ENCODE data around the gene ST6GALNAC2. TPM values are rescaled to one million over a fixed set of nuclear protein-coding genes. Genes with fewer than 3 reads are reported as not detected.
"Not testable (repeated sequence)": the region's sequence is repeated elsewhere in the genome, so short reads cannot be mapped to it uniquely, and the experiment has no call there.

ST6GALNAC2 gene
- total RNA-seq, 1 donor from 2014 or later, result 0.62 TPM

- H3K9me3 Mint-ChIP-seq (ENCODE audit: low read depth), result no peaks in the 10 kb centered on the region
- H3K27me3 Mint-ChIP-seq, result peaks cover 6% of the 10 kb centered on the region
- no peak for TF ChIP-seq CTCF (IDR thresholded peaks at IDR 0.05; ENCODE audit: unreplicated experiment)
- H3K27ac Mint-ChIP-seq, result no peak overlapping the region
- no peaks in the 10 kb centered on the region for H3K4me1 Mint-ChIP-seq (ENCODE audit: low read depth)
- DNase-seq (ENCODE audit: low spot score, unreplicated experiment), result no peak
- H3K4me3 Mint-ChIP-seq (ENCODE audit: low read depth), result no peak overlapping the region
- no peaks in the 10 kb centered on the region for H3K36me3 Mint-ChIP-seq (ENCODE audit: insufficient read depth)
These were observed 29.4 kb upstream of the ST6GALNAC2 start for GRCh38 chr17:76614912-76615617.

- DNase-seq (ENCODE audit: low spot score, unreplicated experiment); H3K4me3 Mint-ChIP-seq (ENCODE audit: low read depth); H3K27me3 Mint-ChIP-seq; H3K36me3 Mint-ChIP-seq (ENCODE audit: insufficient read depth); H3K4me1 Mint-ChIP-seq (ENCODE audit: low read depth); H3K27ac Mint-ChIP-seq; H3K9me3 Mint-ChIP-seq (ENCODE audit: low read depth): not testable (repeated sequence)
These were observed 28.6 kb upstream of the ST6GALNAC2 start for GRCh38 chr17:76614064-76614759.

GRCh38 chr17:76612977-76613851, 27.6 kb upstream of the ST6GALNAC2 start:
- Mint-ChIP-seq H3K4me1 (ENCODE audit: low read depth) (no peaks in the 10 kb centered on the region), H3K9me3 (ENCODE audit: low read depth) (no peaks in the 10 kb centered on the region), H3K27me3 (peaks cover 6% of the 10 kb centered on the region), H3K27ac (no peak overlapping the region), H3K4me3 (ENCODE audit: low read depth) (no peak overlapping the region), H3K36me3 (ENCODE audit: insufficient read depth) (no peaks in the 10 kb centered on the region)
- TF ChIP-seq CTCF (IDR thresholded peaks at IDR 0.05; ENCODE audit: unreplicated experiment), result no peak
- DNase-seq (ENCODE audit: low spot score, unreplicated experiment), result no peak

GRCh38 chr17:76612465-76612864, 26.8 kb upstream of the ST6GALNAC2 start:
- Mint-ChIP-seq H3K27me3 (peaks cover 3% of the 10 kb centered on the region), H3K9me3 (ENCODE audit: low read depth) (no peaks in the 10 kb centered on the region), H3K36me3 (ENCODE audit: insufficient read depth) (no peaks in the 10 kb centered on the region), H3K4me3 (ENCODE audit: low read depth) (no peak overlapping the region), H3K27ac (no peak overlapping the region), H3K4me1 (ENCODE audit: low read depth) (no peaks in the 10 kb centered on the region)
- TF ChIP-seq CTCF (IDR thresholded peaks at IDR 0.05; ENCODE audit: unreplicated experiment), result no peak
- no peak for DNase-seq (ENCODE audit: low spot score, unreplicated experiment)

GRCh38 chr17:76611758-76612157, 26.1 kb upstream of the ST6GALNAC2 start:
- H3K36me3 Mint-ChIP-seq (ENCODE audit: insufficient read depth), result no peaks in the 10 kb centered on the region
- TF ChIP-seq CTCF (IDR thresholded peaks at IDR 0.05; ENCODE audit: unreplicated experiment), result no peak
- H3K27ac Mint-ChIP-seq, result no peak overlapping the region
- DNase-seq (ENCODE audit: low spot score, unreplicated experiment), result no peak
- no peaks in the 10 kb centered on the region for H3K4me1 Mint-ChIP-seq (ENCODE audit: low read depth)
- H3K9me3 Mint-ChIP-seq (ENCODE audit: low read depth), result no peaks in the 10 kb centered on the region
- H3K27me3 Mint-ChIP-seq, result peaks cover 3% of the 10 kb centered on the region
- no peak overlapping the region for H3K4me3 Mint-ChIP-seq (ENCODE audit: low read depth)

- H3K27ac Mint-ChIP-seq; H3K9me3 Mint-ChIP-seq (ENCODE audit: low read depth): not testable (repeated sequence)
These were observed 25.6 kb upstream of the ST6GALNAC2 start for GRCh38 chr17:76611080-76611749.

GRCh38 chr17:76606685-76607084, 21.0 kb upstream of the ST6GALNAC2 start:
- not testable (repeated sequence) for H3K4me1 Mint-ChIP-seq (ENCODE audit: low read depth); H3K36me3 Mint-ChIP-seq (ENCODE audit: insufficient read depth); H3K27me3 Mint-ChIP-seq; H3K4me3 Mint-ChIP-seq (ENCODE audit: low read depth); H3K9me3 Mint-ChIP-seq (ENCODE audit: low read depth); DNase-seq (ENCODE audit: low spot score, unreplicated experiment); H3K27ac Mint-ChIP-seq

More at GRCh38 chr17:76611080-76611749, 25.6 kb upstream of the ST6GALNAC2 start:
- not testable (repeated sequence) for H3K4me1 Mint-ChIP-seq (ENCODE audit: low read depth); H3K4me3 Mint-ChIP-seq (ENCODE audit: low read depth); H3K36me3 Mint-ChIP-seq (ENCODE audit: insufficient read depth); H3K27me3 Mint-ChIP-seq; DNase-seq (ENCODE audit: low spot score, unreplicated experiment)

All from progenitor cell of endocrine pancreas (in vitro differentiated cells).